Vagina (tissue), 2 donors: ENCODE results near the gene TP53RK.

Experiments
- POLR2AphosphoS5 ChIP-seq, 2 donors: sonication (generic); formaldehyde crosslinking; IDR thresholded peaks; one replicate each; pipeline ENCODE4 v1.9.0; 2017; ENCODE audit warnings: antibody characterized with exemption in 2 of 2, mild to moderate bottlenecking in 2 of 2, low read depth in 1 of 2; ENCODE audit not compliant: insufficient read depth in 1 of 2
- TF ChIP-seq, protein P1 (sequence below), 3 experiments: fragments of 450-650 bp in 2 of 3; fragments of 200-600 bp in 1 of 3; sonication (generic) in 1 of 3; IDR thresholded peaks; one replicate each; pipeline ENCODE4 v1.5.1; 2017 to 2019; ENCODE audit warnings: antibody characterized with exemption in 3 of 3, mild to moderate bottlenecking in 2 of 3, moderate library complexity in 2 of 3

DNA sequence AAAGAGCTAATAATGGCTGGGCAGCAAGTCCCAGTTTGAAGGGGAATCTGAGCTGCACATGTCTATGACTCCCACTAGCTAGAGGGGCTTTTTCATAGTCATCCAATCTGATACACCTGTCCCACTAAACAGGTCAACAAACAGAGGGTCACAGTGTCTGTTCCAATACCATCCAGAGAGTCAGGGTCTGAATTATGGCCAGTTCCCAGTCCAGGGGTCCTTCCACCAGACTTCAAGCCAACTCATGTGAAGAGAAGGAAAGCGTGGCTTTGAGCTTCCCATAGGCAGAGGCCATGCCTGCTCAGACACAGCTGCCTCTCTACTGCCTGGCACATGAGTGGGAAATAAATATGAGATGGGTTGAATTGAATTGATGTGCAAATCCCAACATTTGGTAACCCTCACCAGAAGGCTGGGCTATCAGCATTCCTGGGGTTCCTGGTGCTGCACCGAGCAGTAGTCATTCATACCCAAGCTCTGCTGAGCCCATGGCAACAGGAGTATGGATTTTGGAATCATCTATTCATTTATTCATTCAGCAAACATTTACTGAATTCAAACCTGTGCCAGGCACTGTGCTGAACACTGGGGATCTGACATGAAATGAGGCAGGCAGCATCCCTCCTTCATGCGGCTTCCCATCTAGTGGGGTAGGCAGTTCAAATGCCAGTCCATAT is 17.2 kb downstream of the TP53RK start:
- TF ChIP-seq, protein P1, sequence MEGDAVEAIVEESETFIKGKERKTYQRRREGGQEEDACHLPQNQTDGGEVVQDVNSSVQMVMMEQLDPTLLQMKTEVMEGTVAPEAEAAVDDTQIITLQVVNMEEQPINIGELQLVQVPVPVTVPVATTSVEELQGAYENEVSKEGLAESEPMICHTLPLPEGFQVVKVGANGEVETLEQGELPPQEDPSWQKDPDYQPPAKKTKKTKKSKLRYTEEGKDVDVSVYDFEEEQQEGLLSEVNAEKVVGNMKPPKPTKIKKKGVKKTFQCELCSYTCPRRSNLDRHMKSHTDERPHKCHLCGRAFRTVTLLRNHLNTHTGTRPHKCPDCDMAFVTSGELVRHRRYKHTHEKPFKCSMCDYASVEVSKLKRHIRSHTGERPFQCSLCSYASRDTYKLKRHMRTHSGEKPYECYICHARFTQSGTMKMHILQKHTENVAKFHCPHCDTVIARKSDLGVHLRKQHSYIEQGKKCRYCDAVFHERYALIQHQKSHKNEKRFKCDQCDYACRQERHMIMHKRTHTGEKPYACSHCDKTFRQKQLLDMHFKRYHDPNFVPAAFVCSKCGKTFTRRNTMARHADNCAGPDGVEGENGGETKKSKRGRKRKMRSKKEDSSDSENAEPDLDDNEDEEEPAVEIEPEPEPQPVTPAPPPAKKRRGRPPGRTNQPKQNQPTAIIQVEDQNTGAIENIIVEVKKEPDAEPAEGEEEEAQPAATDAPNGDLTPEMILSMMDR (IDR thresholded peaks at IDR 0.05) = no peak
- no peak for TF ChIP-seq POLR2AphosphoS5 (IDR thresholded peaks at IDR 0.05; ENCODE audit: insufficient read depth in 1 of 2, low read depth in 1 of 2)
